Activated CD4-positive, alpha-beta T cell treated with anti-CD3 and anti-CD28 coated beads, Interleukin-2, amount 50 U/mL, for 1 hour (primary cell): ENCODE results near the gene C20orf173.
"Not testable (repeated sequence)": the region's sequence is repeated elsewhere in the genome, so short reads cannot be mapped to it uniquely, and the experiment has no call there.

Experiments used
- DNase-seq: peaks from one replicate; pipeline ENCODE4 v3.0.0-alpha.2; 2020

C20orf173 gene, protein sequence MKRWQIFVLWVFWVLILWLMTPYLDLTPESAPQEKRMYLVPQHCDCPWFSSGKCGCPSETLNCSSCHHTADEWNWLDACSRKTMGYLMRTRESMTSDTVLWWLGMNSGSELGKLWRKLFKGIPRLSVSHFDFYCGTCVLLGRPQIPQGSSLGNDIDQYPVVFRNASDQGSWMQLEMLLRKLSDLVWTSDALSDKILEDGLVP

DNA sequence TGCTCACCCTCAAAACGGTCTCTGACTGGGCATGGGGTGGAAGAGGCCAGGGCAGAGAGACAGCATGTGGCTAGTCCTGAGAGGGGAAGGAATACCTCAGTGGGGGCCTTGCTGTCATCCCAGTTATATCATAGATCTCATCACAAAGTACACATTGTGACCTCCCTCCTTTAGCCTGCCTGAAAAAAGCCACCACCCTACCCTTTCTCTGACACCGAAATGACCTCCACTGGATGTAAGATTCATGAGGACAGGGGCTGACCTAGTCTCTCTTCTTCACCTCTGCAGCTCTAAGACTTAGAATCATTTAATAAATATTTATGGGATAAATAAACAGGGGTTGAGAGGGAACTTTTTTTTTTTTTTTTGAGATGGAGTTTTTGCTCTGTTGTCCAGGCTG is at the start of gene C20orf173:
Gene C20orf173 (minus strand): TSS at position 101 of the 400 bp plus-strand sequence. CDS start 279 bp downstream, outside the sequence.
- no peak for DNase-seq

DNA sequence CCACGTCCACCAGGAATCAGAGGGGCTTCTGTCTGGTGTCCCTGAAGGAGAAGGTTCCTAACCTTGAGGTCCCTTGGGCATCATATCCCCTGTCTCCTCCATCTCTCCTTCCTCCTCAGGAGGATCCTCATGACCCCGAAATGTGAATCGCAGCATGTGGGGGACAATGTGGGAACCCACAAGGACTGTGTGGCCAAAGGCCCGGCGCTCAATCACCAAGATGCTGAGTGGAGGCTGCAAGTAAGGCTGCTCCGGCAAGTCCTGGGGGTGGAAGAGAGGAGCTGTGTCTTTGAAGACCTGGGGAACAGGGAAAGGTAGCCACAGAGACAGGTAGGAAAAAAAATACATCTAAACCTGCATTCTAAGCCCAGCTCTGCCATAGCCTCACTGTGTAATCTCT is 49.7 kb upstream of the C20orf173 start:
- no peak for DNase-seq

DNA sequence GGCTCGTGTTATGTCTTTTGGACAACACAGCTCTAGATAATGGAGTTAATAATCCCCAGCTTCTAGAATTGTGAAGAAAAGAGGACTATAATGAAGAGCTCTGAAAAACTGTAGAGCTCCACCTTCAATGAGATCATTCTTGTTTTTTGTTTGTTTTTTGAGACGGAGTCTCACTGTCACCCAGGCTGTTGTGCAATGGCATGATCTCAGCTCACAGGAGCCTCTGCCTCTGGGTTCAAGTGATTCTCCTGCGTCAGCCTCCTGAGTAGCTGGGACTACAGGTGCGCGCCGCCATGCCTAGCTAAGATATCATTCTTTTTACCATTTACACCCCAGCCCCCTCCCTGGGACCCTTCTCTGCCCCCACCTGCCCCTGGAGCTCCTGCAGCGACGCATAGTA is 49.0 kb upstream of the C20orf173 start:
- DNase-seq: no peak

DNA sequence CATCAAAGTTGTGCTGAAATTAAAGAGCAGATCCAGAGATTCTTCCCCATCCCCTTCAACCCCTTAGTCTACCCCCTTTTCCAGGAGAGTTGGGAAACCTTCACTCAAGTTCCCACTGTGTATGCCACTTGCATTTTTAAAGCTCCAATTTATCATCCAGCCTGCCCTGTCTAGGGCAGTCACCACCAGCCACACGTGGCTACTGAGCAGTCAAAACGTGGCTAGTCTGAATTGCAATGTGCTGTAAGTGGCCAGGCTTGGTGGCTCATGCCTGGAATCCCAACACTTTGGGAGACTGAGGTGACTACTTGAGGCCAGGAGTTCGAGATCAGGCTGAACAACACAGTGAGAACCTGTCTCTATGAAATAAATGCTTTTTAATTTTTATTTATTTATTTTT is 47.4 kb upstream of the C20orf173 start:
- DNase-seq: no peak

DNA sequence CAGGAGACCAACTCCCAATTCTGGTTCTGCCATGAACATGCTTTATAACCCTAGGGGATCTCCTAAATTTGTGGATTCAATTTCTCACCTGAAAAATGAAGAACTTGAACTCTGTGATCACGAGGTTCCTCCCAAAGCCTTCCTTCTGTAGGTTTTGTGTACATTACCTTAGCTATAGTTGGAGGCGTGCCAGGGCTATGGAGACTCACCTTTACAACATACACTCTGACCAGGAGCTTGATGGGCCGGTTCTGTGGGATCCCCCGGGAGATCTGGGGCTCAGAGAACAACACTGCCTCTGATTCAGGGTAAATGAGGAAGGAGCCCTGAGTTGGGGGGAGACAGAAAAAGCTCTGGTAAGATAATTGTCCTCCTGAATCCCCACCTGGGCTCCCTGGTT is 46.5 kb upstream of the C20orf173 start:
- DNase-seq: no peak

DNA sequence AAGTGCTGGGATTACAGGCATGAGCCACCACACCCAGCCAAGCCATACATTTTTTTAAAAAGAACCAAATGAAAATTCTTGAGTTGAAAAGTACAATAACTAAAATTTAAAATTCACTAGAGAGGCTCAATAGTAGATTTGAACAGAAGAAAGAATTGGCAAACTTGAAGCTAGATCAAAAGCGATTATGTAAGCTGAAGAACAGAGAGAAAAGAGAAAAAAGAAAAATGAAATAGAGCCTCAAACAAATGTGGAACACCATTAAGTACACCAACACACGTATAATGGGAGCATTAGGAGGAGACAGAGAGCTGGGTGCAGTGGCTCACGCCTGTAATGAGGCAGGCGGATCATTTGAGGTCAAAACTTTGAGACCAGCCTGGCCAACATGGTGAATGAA is 43.4 kb upstream of the C20orf173 start:
- DNase-seq: no peak

DNA sequence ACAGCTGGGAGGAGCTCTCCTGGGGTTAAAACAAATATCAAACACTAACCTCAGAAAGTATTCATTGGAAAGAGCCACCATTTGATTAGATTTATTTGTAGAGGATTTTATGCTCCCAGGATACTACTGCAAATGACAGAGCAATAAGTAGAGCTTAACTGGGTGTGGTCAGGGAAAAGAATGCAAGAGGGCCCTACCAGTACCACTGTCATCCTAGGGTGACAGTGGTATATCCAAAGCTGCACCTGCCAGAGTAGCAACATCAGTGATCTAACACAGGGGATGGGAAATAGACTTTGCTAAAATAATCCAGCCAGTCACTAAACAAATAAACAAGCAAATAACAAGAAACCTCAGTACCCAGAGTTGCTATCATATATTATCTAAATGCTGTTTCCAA is 42.1 kb upstream of the C20orf173 start:
- no peak for DNase-seq

DNA sequence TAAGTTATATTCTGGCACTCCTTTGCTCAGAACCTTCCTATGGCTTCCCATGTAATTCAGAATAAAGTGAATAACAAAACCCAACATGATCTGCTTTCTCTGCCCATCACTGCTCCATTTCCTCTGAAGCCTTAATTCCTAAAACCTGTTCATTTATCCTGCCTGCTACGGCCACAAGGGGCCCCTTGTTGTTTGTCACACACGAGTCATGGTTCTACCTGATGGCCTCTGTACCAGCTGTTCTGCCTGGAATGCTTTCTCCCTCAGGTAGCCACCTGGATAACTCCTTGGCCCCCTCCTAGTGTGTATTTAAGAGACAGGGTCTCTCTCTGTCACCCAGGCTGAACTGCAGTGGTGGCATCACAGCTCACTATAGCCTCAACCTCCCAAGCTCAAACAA is 39.2 kb upstream of the C20orf173 start:
- DNase-seq: no peak

DNA sequence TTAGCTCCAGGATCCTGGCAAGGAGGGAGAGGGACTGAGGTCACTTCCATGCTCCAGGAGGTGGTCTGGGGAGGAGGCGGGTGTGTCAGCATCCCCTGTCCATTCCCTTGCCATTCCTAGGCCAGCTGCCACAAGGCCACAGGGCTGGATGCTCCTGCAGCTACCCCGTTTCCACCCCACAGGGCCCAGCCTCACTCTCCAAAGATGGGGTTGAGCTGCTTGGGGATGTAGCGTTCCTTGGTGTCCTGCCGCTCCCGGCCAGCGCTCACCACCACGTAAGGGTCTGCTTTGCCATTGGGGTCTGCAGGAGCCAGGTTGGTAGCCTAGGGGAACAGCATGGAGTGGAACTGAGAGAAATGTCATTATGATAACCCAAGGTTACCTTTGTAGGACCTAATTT is 35.5 kb upstream of the C20orf173 start:
- DNase-seq: no peak

DNA sequence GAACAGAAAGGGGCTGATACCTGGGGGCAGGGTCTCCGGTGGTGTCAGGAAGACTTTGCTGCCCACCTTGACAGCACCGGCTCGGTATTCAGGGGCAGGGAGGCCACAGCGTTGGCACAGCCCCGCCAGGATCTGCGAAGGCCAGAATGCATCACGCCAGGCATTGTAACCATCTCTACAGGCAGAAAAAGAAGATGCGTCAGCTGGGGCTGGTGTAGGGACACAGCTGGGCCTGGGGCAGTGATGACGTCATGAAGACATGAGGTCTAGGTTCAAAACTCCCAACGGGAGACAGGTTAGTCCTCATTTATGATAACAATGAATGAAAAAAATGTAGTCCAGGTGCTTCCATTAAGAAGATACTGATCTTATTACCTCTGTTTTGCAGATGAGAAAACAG is 34.4 kb upstream of the C20orf173 start:
- no peak for DNase-seq

DNA sequence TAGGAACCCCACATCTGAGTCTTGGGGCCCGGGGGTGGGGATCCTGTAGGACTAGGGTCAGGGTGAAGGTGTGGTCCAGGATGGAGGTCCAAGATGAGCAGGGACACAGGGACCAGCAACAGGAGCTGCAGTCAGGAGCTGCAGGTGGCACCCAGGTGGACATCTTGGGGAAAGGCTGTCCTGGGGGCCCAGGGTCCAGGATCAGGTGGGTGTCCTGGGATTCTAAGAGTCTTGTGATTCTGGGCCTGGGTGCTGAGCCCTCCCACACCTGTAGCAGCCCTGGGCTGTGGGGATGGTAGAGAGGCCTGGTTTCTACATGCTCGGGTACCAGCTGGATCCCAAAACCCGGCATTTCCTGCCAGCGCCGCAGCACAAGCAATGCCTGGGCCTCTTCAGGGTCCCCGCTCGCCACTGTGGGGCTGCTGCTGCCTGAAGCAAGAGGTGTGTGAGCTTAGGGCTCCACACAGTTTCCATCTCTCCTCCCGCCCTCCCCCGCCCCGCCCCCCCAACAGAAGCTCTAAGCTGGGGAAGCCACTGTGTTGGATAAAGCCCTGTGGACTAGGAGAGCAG is 33.2 kb upstream of the C20orf173 start:
- no peak for DNase-seq

DNA sequence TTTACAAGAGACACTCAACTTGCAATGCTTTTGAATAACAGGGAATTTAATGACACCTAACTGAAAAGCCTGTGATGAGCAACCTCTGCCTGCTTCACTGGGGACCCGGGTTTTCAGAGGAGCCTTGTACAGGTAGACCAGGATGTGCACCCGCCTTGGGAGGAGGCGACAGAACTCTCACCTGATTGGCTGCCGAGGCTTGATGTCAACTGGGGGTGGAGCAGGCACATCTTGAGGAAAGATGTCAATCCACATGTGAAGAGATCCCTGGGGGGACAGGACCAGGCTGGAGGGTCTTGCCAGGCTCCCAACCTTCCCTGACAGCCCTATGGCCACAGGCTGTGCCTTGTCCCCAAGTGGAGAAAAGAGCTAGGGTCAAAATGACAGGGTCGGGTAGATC is 32.2 kb upstream of the C20orf173 start:
- no peak for DNase-seq

DNA sequence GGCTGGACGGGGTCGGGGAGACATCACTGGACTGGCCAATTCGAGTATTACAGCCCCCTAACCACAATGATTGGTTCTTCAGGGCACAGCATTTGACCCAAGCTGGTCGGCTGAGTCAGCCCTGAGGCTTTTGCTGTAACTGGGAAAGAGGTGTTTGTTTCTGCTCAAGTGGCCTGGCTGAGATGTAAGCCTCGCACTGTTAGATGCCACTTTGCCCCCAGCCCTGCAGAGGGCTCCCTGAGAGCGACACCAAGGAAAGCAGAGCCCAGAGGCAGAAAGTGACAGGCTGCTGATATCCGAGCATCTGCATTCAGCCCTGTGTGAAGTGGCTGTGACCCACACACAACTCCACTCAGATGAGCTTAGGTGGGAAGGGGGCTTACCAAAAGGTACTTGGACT is 31.8 kb upstream of the C20orf173 start:
- no peak for DNase-seq

DNA sequence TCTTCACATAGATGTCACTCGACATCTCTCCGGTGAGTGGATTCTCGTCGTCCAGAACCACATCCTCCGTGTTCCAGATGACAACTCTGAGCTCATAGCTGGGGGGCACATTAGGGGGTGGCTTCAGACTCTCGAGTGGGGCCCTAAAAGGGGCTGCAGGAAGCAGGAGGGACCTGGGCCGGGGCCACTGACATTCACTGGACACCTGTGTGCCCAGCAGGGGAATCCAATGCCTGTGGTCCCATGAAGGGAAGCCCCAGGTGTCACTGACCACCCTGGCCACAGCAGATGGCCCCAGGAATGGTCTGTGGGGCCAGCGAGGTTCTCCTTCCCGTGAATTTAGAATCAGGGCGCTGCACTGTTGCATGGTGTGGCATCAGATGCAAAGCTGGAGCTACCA is 31.1 kb upstream of the C20orf173 start:
- DNase-seq: no peak

DNA sequence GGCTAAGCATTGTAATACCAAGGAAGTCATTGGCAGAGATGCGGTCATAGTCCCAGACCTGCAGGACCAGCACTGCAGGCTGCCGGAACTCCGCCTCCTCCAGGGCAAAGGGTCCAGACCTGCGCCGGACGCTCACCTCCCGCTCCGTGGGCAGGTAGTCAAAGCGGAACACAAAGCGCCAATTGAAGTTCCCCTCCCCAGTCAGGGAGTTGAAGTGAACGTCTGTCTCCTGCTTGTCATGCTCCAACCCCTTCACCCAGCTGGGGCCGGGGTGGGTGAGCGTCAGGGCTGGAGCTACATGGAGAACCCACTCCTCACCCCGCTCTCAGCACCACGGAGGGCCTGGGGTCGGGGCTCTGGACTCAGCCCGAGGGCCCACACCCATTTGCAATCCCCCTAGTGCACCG is 30.7 kb upstream of the C20orf173 start:
- no peak for DNase-seq

DNA sequence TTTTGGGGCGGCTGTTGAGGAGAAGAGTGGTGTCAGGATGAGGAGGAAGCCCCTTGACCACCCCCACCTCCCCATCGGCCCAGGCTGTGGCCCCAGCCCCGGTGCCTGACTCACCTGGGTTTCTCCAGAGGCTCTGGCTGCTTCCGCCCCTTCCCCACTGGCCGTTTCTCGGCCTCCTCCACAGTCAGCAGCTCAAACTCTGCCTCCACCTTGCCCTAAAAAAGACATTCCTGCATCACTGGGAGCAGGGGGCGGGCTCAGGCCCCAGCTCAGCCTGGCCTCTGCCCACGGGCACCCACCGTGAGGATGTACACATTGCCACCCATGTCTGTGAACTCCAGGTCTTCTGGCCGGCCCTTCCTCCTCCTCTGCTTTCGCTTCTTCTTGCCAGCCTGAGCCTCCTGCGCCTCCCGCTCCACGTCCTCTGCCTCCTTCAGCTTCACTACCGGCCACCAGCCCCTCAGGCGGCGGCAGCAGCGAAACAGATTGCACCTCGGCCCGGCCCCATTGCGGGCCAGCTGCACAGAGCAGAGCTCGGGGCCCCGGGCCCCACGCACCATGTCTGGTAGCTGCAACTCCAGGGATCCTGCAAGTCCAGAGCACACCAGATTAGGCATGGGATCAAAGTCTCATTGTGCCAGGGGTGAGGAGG is 29.7 kb upstream of the C20orf173 start:
- no peak for DNase-seq

DNA sequence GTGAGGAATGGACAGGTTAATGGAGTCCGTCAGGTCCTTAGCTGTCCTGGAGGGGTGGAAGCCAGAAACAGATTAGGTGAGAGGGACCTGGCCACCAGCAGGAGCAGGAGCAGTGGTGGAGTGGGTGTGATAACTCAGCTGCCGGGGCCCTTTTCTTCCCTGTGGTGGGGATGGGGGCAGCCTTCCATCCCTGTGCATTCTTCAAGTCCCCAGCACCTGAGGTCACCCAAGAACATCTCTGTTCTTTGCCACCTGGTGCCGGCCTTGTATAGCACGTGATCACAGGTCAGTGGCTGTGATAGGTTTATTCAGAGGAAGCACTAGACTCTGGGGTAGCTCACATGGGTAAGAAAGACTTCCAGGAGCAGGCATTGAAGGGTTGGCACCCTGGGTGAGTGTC is 29.0 kb upstream of the C20orf173 start:
- no peak for DNase-seq

DNA sequence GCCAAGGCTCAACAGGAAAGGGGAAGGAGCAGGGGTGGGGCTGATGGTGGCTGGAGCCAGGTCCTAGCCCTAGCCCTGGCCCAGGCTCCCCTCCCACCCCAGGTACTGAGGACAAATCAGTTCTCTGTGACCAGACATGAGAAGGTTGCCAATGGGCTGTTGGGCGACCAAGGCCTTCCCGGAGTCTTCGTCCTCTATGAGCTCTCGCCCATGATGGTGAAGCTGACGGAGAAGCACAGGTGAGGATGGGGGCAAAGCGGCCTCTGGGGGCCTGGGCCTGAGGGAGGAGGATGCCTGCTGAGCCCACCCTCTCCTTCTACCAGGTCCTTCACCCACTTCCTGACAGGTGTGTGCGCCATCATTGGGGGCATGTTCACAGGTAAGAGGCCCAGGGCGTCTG is 27.4 kb upstream of the C20orf173 start:
- DNase-seq: no peak

DNA sequence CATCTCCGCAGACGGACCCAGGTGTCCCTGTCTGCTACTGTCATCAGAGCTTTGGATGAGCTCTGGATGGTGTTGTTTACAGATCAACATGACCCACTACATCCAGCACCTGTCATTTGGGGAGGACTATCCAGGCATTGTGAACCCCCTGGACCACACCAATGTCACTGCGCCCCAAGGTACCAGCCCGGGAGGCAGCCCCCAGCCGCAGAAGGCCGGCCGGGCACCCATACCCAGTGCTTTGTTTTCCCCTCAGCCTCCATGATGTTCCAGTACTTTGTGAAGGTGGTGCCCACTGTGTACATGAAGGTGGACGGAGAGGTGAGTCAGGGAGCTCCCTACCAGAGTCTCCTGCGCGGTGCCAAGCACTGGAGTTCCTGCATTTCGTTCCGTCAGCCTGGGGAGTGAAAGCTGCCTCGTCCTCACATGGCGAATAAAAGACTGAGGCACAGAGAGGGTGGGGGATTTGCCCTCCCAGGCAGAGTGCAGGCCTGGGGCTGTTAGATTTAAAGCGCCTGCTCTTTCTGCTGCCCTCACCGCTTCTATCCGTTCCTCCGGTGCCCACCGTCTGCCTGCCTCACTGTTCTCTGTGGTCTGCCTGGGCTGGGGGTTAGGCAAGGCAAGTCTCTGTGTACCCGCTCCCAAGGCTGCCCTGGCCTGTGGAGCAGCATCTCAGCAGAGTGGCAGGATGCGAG is 26.6 kb upstream of the C20orf173 start:
- no peak for DNase-seq

DNA sequence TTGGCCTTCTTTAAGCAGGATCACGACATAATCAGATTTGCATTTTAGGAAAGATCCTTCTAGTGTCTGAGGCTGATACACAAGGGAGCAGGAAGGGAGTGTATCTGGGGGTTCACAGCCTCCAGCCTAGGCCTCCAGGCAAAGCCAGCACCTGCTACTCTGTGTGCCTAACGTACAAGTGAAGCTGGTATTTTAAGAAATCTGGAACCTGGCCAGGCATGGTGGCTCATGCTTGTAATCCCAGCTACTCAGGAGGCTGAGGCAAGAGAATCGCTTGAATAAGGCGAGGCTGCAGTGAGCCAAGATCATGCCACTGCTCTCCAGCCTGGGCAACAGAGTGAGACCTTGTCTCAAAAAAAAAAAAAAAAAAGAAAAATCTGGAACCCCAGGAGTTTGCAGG is 26.0 kb upstream of the C20orf173 start:
- not testable (repeated sequence) for DNase-seq

DNA sequence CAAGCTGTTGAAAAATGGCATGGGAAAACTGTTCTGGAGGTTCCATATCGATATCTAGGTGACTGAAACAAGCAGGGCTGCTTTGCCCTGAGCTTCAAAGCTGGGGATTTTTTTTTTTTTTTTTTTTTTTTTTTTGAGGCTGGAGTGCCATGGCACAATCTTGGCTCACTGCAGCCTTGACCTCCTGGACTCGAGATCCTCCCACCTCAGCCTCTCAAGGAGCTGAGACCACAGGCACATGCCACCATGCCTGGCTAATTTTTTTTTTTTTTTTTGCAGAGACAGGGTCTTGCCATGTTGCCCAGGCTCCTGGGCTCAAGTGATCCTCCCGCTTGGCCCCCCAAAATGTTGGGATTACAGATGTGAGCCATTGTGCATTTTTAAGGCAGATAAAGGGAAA is 23.5 kb upstream of the C20orf173 start:
- no peak for DNase-seq

DNA sequence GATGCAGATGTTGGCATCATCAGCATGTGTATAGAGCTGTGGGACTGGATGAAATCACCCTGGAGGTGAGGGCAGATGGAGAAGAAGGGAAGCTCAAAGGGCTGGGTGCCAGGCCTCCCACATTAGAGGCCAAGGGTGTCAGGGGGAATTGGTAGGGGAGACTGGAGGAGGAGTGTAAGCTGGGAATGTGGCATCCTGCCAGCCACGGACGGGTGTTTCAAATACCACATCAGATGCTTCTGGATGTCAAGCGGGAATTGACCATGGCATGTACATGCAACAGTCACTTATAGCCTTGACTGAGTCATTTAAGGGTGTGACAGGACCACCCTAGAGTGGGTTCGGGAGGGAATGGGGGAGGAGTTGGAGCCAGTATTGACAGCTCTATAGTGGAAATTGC is 22.1 kb upstream of the C20orf173 start:
- no peak for DNase-seq

DNA sequence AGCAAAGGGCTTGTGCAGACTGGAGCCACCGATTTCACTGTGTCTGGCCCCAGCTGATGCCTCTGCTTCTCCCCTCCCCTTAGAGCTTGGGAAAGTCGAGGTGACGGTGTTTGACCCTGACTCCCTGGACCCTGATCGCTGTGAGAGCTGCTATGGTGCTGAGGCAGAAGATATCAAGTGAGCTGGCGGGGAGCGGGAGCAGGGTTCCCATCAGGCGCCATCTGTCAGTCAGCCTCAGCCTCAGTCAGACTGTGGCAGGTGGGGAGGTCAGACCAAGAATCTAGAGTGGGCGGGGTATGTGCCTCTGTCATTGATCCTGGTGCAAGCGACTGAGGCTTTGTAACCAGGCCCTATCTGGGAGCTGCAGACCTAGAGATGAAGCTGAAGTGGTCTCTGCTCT is 17.9 kb upstream of the C20orf173 start:
- DNase-seq: no peak

DNA sequence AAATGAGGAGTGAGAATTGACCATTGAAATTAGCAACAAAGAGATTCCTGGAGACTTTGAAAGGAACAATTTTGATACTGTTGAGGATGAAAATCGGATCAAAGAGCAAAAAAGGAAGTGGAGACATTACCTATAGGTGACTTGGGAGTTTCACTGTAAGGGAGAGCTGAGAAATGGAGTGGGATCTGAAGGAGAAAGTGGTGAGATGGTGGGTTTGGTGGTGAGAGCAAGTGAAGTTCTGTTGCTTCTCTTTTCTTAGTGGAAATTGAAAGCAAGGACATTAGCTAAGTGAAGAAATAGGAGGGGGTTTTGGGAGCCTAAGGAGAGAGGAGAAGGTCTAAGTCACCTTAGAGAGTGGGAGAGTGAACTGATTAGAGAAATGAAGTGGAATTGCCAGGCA is 16.7 kb upstream of the C20orf173 start:
- no peak for DNase-seq
